ENCODE results near the gene ART3.

Gene ART3

GRCh38 chr4:76148142-76148865 is 73.8 kb downstream of the ART3 start, which contains the start of gene NUP54:
TSS of gene NUP54 (minus strand) at chr4:76148397. CDS start at chr4:76148374, 23 bp downstream.
- DNase-seq (ENCODE audit: low spot score), result peak; percentile 96

- no peak for DNase-seq (ENCODE audit: low spot score)
These were observed 78.8 kb downstream of the ART3 start for GRCh38 chr4:76153356-76153755.

DNA sequence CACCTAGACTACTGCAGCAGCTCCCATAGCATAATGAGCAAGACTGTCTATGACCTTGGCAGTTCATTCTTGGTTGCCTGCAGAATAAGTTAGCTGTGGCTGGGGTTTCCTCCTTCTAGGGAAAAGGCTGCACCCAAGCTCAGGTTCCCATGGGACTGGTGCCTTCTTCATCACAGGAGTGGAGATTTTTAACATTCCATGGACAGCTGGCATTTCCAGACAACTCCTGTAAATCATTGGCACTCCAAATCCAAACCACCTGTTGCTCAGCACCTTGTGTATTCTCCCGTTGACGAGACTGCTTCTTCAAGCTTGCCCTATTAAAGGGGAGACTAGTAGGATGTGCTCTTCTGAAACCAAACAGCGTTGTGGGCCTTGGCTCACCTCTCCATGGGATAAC is 81.5 kb downstream of the ART3 start:
- no peak for DNase-seq (ENCODE audit: low spot score)

DNA sequence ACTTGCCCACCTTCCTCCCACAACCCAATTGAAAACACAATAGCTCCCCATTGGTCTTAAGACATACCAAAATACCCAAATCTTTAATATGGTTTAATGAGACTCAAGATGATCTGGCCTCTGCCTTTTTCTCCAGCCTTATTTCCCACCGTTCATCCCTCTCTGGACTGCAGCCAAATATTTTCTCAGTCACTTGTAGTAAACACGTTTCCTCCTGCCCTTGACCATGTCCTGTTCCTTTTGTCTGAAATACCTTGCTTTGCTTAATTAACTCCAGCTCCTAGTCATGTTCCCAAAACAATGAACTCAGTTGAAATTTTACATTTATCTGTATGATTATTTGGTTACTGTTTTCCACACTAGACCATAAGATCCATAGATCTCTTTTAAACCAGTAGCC is 82.1 kb downstream of the ART3 start:
- no peak for DNase-seq (ENCODE audit: low spot score)

DNA sequence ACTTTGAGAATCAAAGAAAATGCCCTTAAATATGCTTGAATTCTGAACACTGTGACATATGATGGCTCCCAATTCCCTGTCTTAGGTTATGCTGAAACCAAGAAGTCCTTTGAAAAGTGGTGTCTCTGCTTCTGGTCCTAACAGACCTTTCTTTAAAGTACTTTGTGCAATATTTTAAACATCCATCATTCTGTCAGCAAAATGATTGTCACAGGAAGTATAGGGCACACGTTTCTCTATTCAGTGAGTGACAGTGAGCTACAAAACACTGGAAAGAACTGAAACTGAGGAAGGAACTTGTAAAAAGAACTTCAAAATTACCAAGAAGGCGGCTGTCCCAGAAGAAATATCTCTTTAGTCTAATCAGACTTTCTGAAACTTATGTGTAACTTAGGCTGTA is 85.8 kb downstream of the ART3 start:
- DNase-seq (ENCODE audit: low spot score), result no peak

Measured in ecto neural progenitor cell (in vitro differentiated cells).